ENCODE data around the gene TESK1.

TESK1 gene

DNA sequence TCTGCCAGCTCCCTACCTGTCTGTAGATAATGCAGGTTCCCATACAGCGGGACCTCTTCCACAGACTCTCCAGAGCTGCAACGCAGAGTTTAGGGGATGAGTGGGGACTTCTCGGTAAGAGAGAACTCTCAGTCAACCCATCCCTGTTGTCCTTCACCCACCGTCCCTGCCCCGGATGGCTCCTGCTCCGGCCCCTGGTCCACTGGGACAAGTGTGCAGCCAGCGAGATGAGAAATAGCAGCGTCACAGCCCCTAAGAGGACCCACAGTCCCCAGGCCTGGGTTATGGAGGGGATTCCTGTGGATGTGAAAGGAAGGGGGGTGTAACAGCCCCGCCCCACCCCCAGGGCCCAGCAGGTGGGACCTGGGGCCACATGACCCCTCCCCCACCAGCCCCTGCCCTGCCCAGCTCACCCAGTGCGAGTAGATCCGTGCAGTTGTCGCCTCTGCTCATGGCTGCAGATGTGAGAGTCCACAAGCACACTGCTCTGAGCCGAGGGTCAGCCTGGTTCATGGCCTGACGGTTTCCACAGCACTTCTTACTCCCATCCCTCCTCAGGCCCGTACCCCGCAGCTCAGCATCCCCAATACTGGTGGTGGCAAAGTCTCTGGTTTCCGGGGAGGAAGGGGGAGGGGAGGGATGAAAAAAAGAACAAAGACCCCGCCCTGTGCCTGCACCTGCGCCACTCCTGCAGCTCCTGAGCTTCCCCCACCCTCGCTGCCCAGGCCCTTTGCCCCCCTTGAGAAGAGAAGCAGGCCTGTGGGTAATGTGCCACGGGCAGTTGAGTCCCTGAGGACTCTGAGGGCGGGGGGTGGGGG is 45.5 kb downstream of the TESK1 start, which contains the start of gene SIT1:
Gene SIT1 (minus strand): TSS at position 591 of the 818 bp plus-strand sequence. CDS start 78 bp downstream, at position 513.
- peak within 1 kb of the TSS; percentile 92 for H3K27ac ChIP-seq (ENCODE audit: low read depth, low read length, poor library complexity, severe bottlenecking)

GRCh38 chr9:35651956-35652828 is 47.1 kb downstream of the TESK1 start:
- H3K27ac ChIP-seq (ENCODE audit: low read depth, low read length, poor library complexity, severe bottlenecking) = peak overlapping the region; percentile 92
- peak overlapping the region; percentile 96; the same call in 1 of the 2 replicates for H3K9ac ChIP-seq (ENCODE audit: low read length)
- no peak overlapping the region for H2AFZ ChIP-seq (ENCODE audit: low read length)
- H3K4me1 ChIP-seq (ENCODE audit: insufficient read depth, low read length, severe bottlenecking) = peaks cover 55% of the 10 kb centered on the region
- H3K9me2 ChIP-seq (ENCODE audit: low read depth, low read length) = no peaks in the 10 kb centered on the region
- TF ChIP-seq, protein P1, sequence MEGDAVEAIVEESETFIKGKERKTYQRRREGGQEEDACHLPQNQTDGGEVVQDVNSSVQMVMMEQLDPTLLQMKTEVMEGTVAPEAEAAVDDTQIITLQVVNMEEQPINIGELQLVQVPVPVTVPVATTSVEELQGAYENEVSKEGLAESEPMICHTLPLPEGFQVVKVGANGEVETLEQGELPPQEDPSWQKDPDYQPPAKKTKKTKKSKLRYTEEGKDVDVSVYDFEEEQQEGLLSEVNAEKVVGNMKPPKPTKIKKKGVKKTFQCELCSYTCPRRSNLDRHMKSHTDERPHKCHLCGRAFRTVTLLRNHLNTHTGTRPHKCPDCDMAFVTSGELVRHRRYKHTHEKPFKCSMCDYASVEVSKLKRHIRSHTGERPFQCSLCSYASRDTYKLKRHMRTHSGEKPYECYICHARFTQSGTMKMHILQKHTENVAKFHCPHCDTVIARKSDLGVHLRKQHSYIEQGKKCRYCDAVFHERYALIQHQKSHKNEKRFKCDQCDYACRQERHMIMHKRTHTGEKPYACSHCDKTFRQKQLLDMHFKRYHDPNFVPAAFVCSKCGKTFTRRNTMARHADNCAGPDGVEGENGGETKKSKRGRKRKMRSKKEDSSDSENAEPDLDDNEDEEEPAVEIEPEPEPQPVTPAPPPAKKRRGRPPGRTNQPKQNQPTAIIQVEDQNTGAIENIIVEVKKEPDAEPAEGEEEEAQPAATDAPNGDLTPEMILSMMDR (IDR thresholded peaks at IDR 0.05; ENCODE audit: low read length) = no peak
- no peak overlapping the region for H3K4me2 ChIP-seq (ENCODE audit: low read length)
- peaks cover 15% of the 10 kb centered on the region for H3F3A ChIP-seq (ENCODE audit: insufficient read depth, low read length)
- H3K9me3 ChIP-seq (ENCODE audit: low read length) = no peaks in the 10 kb centered on the region
- H3K79me2 ChIP-seq (ENCODE audit: insufficient read depth, low read length) = no peaks in the 10 kb centered on the region; the same call in 1 of the 2 replicates
- no peaks in the 10 kb centered on the region for H3K27me3 ChIP-seq (ENCODE audit: insufficient read depth, low read length)
- no peaks in the 10 kb centered on the region for H3K36me3 ChIP-seq (ENCODE audit: insufficient read depth, low read length)
- H3K4me3 ChIP-seq (ENCODE audit: low read depth, low read length, poor library complexity, severe bottlenecking) = no peak overlapping the region
- no peaks in the 10 kb centered on the region for H4K20me1 ChIP-seq (ENCODE audit: insufficient read depth, low read length)

More for the DNA sequence above, 45.5 kb downstream of the TESK1 start, which contains the start of gene SIT1:
- Histone ChIP-seq H3K79me2 (ENCODE audit: insufficient read depth, low read length) (no peaks in the 10 kb centered on the region; the same call in 1 of the 2 replicates), H3K9me3 (ENCODE audit: low read length) (no peaks in the 10 kb centered on the region), H3K36me3 (ENCODE audit: insufficient read depth, low read length) (no peaks in the 10 kb centered on the region), H3K4me1 (ENCODE audit: insufficient read depth, low read length, severe bottlenecking) (peaks cover 63% of the 10 kb centered on the region), H3K4me3 (ENCODE audit: low read depth, low read length, poor library complexity, severe bottlenecking) (peak within 1 kb of the TSS; percentile 86), H3K4me2 (ENCODE audit: low read length) (peak within 1 kb of the TSS; percentile 96), H2AFZ (ENCODE audit: low read length) (no peak within 1 kb of the TSS), H3K9ac (ENCODE audit: low read length) (peak within 1 kb of the TSS; percentile 96), H3K9me2 (ENCODE audit: low read depth, low read length) (no peaks in the 10 kb centered on the region), H4K20me1 (ENCODE audit: insufficient read depth, low read length) (no peaks in the 10 kb centered on the region), H3F3A (ENCODE audit: insufficient read depth, low read length) (peaks cover 17% of the 10 kb centered on the region), H3K27me3 (ENCODE audit: insufficient read depth, low read length) (no peaks in the 10 kb centered on the region)
- TF ChIP-seq EZH2 (IDR thresholded peaks at IDR 0.05; ENCODE audit: borderline replicate concordance, low read length) = no peak
- TF ChIP-seq, protein P1 (IDR thresholded peaks at IDR 0.05; ENCODE audit: low read length) = no peak

DNA sequence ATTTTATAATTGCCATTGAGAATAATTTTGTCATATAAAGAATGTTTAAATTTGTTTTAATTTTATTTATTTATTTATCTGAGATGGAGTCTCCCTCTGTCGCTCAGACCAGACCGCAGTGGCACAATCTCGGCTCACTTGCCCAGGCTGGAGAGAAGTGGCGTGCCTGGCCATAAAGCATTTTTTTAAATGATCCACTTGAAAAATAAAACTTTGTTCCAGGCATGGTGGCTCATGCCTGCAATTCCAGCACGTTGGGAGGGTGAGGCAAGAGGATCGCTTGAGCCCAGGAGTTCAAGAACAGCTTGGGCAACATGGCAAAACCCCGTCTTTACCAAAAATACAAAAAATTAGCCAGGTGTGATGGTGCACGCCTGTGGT is 47.8 kb downstream of the TESK1 start:
- TF ChIP-seq, protein P1 (IDR thresholded peaks at IDR 0.05; ENCODE audit: low read length) = no peak
- TF ChIP-seq EZH2 (IDR thresholded peaks at IDR 0.05; ENCODE audit: borderline replicate concordance, low read length) = no peak
- no peak overlapping the region for H3K9ac ChIP-seq (ENCODE audit: low read length)

More for the DNA sequence above, 47.8 kb downstream of the TESK1 start:
- Histone ChIP-seq H3K4me1 (ENCODE audit: insufficient read depth, low read length, severe bottlenecking) (peaks cover 55% of the 10 kb centered on the region), H3K9me3 (ENCODE audit: low read length) (no peaks in the 10 kb centered on the region), H3K79me2 (ENCODE audit: insufficient read depth, low read length) (no peaks in the 10 kb centered on the region; the same call in 1 of the 2 replicates), H3K27me3 (ENCODE audit: insufficient read depth, low read length) (no peaks in the 10 kb centered on the region), H3K27ac (ENCODE audit: low read depth, low read length, poor library complexity, severe bottlenecking) (no peak overlapping the region), H3F3A (ENCODE audit: insufficient read depth, low read length) (peaks cover 9% of the 10 kb centered on the region), H3K4me2 (ENCODE audit: low read length) (no peak overlapping the region), H3K4me3 (ENCODE audit: low read depth, low read length, poor library complexity, severe bottlenecking) (no peak overlapping the region), H3K36me3 (ENCODE audit: insufficient read depth, low read length) (no peaks in the 10 kb centered on the region), H3K9me2 (ENCODE audit: low read depth, low read length) (no peaks in the 10 kb centered on the region), H4K20me1 (ENCODE audit: insufficient read depth, low read length) (no peaks in the 10 kb centered on the region), H2AFZ (ENCODE audit: low read length) (no peak overlapping the region)
